Right renal cortex interstitium (tissue), 3 donors: Measurements from ENCODE around the gene PCNX3. TPM values are rescaled to one million over a fixed set of nuclear protein-coding genes. Genes with fewer than 3 reads are reported as not detected.

Experiments used
- DNase-seq, 3 donors: peaks; one replicate each; pipeline ENCODE4 v3.0.0-alpha.2; 2013; ENCODE audit warnings: low read depth in 3 of 3, low spot score in 2 of 3
- polyA plus RNA-seq, 3 donors: library from polyadenylated mRNA; unstranded; fragments of 120-200 nt; gene quantifications; one replicate each; pipeline ENCODE4 v1.2.1, GENCODE V29; 2013; ENCODE audit not compliant: insufficient read length in 3 of 3

PCNX3 gene
- polyA plus RNA-seq, 3 donors: 22.2 to 25.1 (median 23.1) TPM

DNA sequence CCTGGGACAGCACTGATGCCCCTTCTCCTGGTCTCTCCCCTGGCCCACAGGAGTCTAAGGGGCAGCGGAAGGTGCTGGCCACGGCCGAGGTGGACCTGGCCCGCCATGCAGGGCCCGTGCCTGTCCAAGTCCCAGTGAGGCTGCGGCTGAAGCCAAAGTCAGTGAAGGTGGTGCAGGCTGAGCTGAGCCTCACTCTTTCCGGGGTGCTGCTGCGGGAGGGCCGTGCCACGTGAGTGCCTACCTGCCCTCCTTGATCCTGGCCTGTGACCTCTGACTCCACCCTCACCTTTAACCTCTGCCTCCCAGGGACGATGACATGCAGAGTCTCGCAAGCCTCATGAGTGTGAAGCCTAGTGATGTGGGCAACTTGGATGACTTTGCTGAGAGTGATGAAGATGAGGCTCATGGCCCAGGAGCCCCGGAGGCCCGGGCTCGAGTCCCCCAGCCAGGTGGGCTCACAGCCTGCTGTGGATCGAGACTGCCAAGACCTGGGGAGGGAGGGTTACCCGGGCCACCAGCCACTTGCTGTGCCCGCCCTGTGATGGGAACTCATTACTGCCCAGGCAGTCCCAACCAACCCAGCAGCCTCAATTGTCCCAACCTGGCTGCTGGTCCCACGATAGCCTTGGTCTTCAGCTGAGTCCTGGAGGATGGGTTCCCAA is 35.4 kb upstream of the PCNX3 start:
- DNase-seq: no peak

GRCh38 chr11:65580756-65581155 is 34.8 kb upstream of the PCNX3 start:
- DNase-seq: no peak

DNA sequence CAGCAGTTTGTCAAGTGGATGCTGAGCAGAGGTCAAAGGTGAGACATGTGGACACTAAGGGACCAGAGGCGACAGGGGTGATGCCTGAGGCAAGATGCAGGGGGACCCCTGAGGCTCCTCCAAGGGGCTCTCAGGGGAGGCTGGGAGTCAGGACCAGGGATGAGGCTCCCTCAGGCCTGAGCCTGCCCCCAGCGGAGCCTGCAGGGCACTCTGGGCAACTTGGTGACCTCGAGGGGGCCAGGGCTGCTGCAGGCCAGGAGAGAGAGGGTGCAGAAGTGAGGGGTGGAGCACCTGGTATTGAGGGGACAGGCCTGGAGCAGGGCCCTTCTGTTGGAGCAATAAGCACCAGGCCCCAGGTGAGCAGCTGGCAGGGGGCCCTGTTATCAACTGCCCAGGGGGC is 33.6 kb upstream of the PCNX3 start:
- no peak for DNase-seq

DNA sequence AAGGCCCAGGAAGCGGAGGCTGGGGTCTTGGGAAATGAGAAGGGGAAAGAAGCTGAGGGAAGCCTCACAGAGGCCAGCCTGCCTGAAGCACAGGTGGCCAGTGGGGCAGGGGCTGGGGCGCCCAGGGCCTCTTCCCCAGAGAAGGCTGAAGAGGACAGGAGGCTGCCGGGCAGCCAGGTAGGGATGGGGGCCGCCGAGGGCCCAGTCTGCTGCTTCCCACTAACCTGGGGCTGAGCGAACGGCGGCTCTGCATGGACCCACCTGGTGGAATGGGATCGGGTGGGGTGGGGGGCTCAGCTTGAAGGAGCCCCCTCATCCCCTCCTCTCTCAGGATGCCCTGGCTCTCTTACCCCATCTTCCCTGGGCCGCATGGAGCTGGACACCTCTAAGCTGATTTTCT is 32.0 kb upstream of the PCNX3 start:
- no peak for DNase-seq

- DNase-seq: no peak
Measured at GRCh38 chr11:65584106-65584505, 31.5 kb upstream of the PCNX3 start.

GRCh38 chr11:65584723-65585171 is 30.8 kb upstream of the PCNX3 start:
- no peak for DNase-seq

DNA sequence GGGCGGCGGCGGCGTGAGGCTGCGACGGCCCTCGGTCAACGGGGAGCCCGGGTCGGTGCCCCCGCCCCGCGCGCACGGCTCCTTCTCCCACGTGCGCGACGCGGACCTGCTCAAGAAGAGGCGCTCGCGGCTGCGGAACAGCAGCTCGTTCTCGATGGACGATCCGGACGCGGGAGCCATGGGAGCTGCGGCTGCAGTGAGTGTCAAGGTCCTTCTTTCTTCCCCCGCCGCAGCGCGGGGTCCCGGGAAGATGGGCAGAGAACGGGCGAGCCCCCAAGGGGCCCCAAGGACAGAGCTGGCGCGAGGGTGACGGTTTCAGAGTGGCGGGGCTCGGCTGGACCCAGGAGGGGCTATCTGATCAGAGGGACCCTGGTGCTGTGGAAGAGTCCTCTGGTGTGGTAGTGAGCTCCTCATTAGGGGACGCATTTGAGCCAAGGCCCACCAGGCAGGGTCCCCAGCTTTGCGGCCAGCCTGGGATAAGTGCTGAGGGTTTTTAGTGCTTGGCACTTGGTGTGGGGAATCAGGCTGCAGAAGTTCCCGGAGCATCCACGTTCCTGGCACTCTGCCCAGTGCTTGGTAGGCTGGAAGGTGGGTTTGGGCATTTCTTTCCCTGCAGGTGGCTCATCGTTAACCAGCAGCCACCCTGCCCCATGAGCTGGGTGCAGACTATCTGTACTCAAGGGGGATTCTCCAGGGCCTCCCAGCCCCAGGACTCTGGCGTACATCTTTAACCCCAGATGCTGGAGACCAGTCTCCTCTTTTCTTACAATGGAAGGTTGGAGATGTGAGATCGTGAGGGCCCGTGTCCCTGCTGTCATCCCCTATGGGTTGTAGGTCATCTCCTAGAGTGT is 30.0 kb upstream of the PCNX3 start:
- no peak for DNase-seq

GRCh38 chr11:65586247-65586630 is 29.3 kb upstream of the PCNX3 start:
- no peak for DNase-seq

GRCh38 chr11:65586676-65587075 is 28.9 kb upstream of the PCNX3 start:
- no peak for DNase-seq

- DNase-seq: no peak
Measured at GRCh38 chr11:65588199-65589054, 27.1 kb upstream of the PCNX3 start.

GRCh38 chr11:65589444-65590239 is 25.9 kb upstream of the PCNX3 start:
- DNase-seq: no peak

- no peak for DNase-seq
Measured at GRCh38 chr11:65590240-65590738, 25.3 kb upstream of the PCNX3 start.

- DNase-seq: no peak
Measured at GRCh38 chr11:65591939-65592857, 23.4 kb upstream of the PCNX3 start.

GRCh38 chr11:65592858-65593517 is 22.6 kb upstream of the PCNX3 start:
- DNase-seq: no peak

GRCh38 chr11:65593518-65594414 is 21.8 kb upstream of the PCNX3 start:
- no peak for DNase-seq

- DNase-seq: no peak
Measured at GRCh38 chr11:65595131-65595530, 20.4 kb upstream of the PCNX3 start.

- DNase-seq: no peak
Measured at GRCh38 chr11:65595543-65596281, 19.9 kb upstream of the PCNX3 start, which contains the start of gene KCNK7. Gene KCNK7 (minus strand): TSS chr11:65595800. CDS start chr11:65595772, 28 bp downstream.
